Posterior vena cava (tissue), 2 donors: ENCODE results near the gene ASPSCR1. TPM values are rescaled to one million over a fixed set of nuclear protein-coding genes. Genes with fewer than 3 reads are reported as not detected.
"Not testable (repeated sequence)": the region's sequence is repeated elsewhere in the genome, so short reads cannot be mapped to it uniquely, and the experiment has no call there.

Source experiments
- DNase-seq: peaks from one replicate; pipeline ENCODE4 v3.0.0-alpha.2; 2020; ENCODE audit warnings: low spot score
- intact Hi-C, 2 donors: fragments of 100-400 bp; cut with DNase I; formaldehyde crosslinking; loops; one replicate each; pipeline versions ENCODE4 v1.14.1 to v1.14.2; 2022 to 2023
- total RNA-seq, 2 donors: library from RNA; stranded (reverse); fragmentation: NEBNext Ultra II Directional; extraction: Animal tissue kit (Norgen Biotek cat#: 25700); gene quantifications; one replicate each; pipeline ENCODE4 v1.2.1, GENCODE V29; 2021
- donor health status: DM: yes; HTN: yes; CAD: no.
- donor health status: DM: yes; HTN: yes; CAD: no.

ASPSCR1 gene
- total RNA-seq, 2 donors from 2014 or later = 19.6 to 25.2 TPM

DNA sequence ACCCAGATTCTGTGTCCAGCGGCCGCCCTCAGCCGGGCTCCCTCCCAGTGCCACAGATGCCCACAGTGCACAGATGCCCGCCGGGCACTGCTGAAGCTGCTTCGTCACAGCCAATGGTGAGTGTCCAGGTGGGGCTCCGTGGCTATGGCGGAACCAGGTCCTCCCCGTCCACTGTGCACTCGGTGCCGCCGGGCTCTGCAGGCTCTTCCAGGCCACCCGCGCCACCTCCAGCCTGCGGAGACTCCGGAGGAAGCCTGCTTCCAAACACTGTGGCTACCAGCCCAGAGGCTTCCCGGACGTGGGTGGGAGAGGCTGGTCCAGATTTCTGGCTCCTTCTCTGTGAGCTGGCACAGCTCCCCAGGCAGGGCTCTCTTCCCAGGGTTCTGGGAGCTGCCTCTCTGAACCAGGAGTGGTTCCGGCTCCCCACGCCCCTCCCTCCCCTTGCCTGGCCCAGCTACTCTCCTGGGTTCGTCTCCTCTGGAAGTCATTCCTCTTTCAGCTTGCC lies 37.5 kb upstream of the ASPSCR1 start:
- peak; percentile 93 for DNase-seq

DNA sequence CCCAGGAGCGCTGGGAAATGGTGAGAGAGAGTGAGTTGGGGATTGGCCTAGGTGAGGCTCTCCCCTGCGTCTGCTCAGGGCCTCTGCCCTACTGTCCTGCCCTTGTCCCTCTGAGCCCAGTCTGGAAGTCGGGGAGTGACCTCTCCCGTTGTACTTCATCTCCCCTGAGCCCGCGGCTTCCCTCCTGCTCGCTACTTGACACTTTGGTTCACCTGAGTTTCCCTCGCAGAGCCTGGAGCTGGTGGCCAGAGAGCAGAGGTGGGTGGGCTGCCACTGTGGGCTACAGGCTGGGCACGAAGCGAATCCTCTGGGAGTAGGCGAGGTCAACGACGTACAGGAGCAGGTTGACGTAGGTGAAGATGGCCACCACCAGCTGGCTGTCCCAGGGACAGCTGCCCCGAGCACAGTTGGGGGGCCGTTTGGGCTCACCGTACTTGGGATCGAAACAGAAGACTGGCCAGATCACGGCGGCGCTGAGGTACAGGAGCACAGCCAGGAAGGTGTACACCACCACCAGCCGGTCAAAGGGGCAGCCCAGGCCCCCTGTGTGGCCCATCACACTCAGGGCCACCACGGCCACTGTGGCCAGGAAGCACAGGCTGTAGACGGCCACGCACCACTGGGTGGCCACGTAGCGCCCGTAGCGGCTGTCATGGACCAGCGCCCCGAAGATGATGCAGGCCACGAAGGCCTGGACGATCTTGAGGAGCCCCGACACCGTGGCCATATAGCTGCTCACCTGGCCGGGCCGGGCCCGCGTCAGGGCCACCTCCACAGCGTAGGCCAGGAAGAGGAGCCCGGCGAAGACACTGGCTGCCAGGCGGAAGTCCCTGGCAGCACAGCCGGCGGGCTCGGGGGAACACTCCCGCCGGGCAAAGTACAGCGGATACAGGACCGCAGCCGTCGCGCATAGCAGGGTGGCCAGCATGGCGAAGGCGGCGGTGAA lies 36.6 kb upstream of the ASPSCR1 start:
- DNase-seq = no peak
- intact Hi-C loops = no loop called here

More for the DNA sequence above, 37.5 kb upstream of the ASPSCR1 start:
- intact Hi-C loops = no loop called here

DNA sequence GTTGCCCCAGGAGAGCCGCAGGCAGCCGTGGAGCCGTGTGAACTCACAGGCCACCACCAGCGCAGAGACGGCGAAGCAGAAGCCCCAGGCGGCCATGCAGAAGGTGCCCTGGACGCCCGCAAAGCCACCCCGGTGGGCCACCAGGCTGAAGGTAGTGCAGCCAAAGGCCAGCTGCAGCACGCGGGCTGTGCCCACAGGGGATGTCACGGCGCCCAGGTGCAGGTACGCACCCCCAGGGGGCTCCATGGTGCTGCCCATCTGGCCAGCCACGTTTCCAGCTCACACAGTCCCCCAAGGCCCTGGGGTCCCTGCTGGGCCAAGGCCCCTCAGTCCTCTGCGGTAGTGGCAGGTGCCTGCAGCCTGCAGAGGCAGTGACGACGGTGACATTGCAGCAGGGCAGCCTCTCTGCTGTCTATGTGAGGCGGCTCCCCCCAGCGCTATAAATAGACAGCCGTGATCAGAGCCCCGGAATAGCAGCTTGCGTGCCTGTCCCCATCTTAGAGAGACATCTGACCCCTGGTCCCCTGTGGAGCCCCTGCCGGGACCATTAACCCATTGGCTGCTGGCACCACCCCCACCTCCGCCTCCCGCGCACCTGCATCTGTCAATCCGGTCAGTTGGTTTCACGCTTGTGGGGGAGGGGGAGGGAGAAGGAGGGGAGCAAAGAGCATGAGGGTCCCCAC lies 35.8 kb upstream of the ASPSCR1 start:
- no peak for DNase-seq
- intact Hi-C loops = no loop called here

DNA sequence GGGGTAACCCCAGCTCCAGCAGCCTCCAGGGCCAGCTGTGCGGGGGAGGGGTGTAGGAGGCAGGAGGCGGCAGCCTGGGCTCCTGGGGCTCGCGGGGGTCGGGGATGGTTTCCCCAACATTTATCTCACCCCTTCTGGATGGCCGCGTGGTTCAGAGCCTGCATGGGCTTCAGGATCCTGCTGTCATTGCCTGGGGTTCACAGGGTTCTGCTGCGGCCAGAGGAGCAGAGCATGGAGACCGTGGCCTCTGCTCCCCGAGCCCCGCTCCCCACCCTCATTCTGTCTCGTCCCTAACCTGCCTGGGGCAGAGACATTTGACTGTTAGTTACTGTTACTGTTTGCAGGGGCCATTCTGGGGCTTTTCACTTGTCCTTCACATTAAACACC lies 35.3 kb upstream of the ASPSCR1 start:
- DNase-seq = no peak
- intact Hi-C loops = no loop called here

DNA sequence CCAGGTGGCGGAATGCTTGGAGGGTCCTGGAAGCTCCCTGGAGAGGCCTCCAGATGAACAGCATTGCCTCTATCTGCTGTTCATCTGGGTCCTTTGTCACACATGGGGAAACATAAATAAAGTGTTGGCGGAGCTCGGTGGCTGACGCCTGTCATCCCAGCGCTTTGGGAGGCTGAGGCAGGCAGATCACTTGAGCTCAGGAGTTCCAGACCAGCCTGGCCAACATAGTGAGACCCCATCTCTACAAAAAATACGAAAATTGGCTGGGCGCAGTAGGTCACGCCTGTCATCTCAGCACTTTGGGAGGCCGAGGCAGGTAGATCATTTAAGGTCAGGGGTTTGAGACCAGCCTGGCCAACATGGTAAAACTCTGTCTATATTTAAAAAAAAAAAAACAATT lies 32.6 kb upstream of the ASPSCR1 start:
- no peak for DNase-seq
- intact Hi-C loops = no loop called here

DNA sequence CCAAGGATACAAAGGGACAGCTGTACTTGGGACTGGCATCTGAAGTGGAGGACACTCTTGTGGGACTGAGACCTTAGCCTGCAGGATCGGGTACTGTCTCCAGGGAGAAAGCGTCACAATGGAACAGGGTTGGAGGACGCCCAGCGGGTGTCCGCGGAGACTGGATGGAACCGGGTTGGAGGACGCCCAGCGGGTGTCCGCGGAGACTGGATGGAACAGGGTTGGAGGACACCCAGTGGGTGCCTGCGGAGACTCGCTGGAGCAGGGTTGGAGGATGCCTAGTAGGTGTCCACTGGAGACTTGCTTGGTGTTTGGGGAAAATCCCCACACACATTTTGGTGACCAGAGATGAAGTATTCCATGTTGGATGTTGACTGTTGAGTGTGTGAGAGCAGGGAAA lies 30.2 kb upstream of the ASPSCR1 start, which contains the start of gene MYADML2:
Gene MYADML2 (minus strand): TSS at position 45 of the 400 bp plus-strand sequence. CDS start 5,492 bp downstream, outside the sequence.
- intact Hi-C loops = no loop called here
- no peak for DNase-seq

DNA sequence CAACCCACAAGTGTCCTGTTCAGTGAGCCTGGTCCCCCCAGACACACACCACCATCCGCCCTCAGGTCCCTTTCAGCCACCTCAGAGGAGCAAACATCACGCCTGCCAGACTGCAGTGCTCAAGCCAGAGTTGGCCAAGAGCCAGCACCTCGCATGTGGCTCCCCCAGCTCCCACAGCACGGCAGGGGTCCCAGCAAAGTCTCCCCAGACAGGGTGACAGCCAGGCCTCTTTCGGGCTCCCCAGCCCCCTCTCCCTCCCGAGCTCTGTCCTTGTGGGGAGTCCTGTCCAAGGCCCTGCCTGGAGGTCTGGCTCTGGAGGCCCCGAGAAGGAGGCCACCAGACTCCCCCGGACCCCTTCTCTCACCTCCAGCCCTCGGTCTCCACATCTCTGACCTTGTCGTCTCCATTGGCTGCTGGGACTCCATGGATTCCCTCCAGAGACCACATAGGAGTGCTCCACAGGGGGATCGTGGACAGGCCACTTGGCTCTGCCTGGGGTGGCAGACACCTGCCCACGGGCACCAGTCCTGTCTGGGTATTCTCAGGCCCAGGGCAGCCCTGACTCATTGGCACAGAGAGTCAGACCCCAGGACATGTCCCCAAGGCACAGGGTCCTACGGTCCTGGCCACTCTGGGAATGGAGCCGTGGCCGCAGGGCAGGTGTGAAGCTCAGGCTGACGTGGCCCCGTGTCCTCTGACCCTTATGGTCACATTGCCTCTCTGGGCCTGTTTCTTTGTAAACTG lies 28.6 kb upstream of the ASPSCR1 start:
- intact Hi-C loops = no loop called here
- DNase-seq = no peak

DNA sequence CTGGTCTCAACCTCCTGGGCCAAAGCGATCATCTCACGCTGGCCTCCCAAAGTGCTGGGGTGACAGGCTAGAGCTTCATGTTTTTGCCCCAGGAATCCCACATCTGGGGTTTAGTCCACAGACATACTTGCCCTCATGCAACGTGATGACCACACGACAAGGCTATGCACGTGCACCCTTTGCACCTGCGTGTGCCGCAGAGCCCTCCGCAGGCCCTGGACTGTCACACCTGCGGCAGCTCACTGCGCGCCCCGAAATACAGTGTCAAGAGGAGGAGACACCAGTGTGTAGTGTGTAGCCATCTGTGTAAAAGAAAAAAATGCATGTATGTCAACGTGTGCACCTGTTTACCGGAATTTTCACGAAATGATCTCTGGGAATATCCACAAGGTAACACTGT lies 26.9 kb upstream of the ASPSCR1 start:
- intact Hi-C loops = no loop called here
- no peak for DNase-seq

DNA sequence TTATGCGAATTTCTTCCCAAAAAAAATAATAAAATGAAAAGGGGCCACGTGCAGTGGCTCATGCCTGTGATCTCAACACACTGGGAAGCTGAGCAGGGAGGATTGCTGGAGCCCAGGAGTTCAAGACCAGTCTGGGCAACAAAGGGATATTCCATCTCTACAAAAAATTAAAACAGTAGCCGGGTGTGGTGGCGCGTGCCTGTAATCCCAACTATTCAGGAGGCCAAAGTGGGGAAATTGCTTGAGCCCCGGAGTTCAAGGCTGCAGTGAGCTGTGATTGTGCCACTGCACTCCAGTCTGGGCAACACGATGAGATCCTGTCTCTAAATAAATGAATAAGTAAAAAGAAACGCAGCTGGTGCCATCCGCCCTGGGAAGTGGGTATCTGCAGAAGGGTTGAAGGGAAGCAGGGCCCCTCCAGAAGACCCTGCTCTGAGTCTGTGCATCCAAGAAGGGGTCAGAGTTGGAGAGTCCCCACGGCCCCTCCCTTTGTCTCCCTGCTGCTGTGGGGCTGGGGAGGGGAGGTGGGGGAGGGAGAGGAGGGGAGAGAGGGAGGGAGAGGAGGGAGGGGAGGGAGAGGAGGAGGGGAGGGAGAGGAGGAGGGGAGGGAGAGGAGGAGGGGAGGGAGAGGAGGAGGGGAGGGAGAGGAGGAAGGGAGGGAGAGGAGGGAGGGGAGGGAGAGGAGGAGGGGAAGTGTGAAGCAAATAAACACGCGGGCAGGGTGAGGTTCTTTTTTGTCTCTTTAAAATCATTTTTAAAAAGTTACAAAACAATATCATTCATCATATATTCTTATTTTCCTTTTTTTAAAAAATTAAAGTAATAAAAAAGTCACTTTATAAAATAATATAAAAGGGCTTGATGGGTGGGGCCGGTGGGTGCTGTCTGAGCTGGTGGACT lies 25.4 kb upstream of the ASPSCR1 start:
- intact Hi-C loops = no loop called here

DNA sequence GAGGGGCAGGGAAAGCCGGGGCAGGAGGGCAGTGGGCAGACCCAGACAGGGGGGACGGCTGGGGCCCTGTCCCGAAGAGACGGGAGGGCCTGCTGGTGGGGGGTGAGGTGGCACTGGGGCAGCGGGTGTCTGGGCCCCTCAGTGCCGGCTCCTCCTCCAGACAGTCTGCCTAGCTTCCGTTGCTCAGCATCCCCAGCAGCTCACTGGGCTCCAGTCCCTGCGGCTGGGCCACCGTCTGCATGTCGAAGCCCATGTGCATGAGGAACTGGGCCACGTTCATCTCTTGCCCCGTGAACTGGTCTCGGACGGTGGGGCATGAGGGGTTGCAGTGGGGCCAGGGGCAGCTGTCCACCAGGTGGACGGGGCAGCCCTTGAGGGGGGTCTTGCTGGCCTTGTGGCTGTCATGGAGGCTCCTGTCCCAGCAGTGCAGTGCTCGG lies 24.6 kb upstream of the ASPSCR1 start:
- intact Hi-C loops = no loop called here
- DNase-seq = no peak

More for the DNA sequence above, 25.4 kb upstream of the ASPSCR1 start:
- DNase-seq = no peak

DNA sequence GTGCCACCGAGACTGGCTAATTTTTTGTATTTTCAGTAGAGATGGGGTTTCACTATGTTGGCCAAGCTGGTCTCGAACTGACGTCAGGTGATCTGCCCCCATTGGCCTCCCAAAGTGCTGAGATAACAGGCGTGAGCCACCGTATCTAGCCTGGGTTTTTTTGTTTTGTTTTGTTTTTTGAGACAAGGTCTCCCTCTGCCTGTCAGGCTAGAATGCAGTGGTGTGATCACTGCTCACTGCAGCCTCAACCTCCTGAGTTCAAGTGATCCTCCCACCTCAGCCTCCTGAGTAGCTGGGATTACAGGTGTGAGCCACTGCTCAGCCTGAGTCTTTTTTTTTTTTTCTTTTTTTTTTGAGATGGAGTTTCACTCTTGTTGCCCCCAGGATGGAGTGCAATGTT lies 24.0 kb upstream of the ASPSCR1 start:
- DNase-seq, intact Hi-C loops: not testable (repeated sequence)

DNA sequence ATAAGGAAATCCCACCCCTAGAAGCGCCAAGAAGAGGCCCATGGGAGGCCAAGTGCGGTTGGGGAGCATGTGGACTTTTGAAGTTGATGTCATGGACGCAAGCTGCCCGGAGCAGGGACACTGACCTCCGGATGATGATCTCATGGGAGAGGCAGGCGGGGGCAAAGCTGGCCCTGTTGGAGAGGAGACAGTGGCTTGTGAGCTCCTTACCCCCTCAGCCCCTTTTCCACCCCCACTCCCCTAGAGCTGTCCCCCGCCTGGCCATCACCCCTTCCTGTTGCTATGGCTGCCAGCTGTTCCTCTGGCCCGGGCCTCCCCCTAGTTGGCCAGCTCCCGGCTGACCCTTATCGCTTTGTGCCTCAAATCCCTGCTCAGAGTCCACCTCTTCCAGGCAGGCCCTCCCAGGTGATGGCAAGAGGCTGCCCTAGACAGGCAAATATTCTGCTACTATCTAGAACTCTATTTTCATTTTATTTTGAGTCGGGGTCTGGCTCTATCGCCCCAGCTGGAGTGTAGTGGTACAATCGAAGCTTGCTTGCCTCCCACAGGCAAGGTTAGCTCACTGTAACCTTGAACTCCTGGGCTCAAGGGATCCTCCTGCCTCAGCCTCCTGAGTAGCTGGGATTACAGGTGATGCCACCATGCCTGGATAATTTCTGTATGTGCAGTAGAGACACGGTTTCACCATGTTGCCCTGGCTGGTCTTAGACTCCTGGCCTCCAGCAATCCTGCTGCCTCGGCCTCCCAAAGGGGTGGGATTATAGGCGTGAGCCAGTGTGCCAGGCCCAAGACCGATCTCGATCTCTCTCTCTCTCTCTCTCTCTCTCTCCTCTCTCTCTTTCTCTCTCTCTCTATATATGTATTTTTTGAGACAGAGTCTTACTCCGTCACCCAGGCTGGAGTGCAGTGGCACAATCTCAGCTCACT lies 23.0 kb upstream of the ASPSCR1 start:
- DNase-seq = no peak
- intact Hi-C loops = loop anchor here (5.0 kb wide), 1 partner anchor 198 kb away; no protein-coding TSS in a partner anchor

DNA sequence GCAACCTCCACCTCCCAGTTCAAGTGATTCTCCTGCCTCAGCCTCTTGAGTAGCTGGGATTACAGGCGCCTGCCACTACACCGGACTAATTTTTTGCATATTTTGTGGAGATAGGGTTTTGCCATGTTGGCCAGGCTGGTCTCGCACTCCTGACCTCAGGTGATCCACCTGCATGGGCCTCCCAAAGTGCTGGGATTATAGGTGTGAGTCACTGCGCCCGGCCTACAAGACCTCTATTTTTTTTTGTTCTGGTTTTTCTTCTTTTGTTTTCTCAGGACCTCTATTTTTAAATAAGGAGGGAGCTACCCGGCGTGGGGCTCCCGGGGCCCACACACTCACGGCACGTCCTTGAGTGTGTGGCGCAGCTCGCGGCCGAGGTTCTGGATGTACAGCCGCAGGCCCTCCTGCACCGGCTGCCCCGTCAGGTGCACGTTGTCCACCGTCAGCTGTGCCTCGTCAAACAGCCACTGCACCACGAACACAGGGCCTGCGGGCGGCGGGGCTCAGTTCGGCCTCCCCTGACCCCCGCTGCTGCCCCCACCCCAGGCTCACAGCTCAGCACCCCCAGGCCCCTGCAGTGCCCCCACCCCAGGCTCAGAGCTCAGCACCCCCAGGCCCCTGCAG lies 22.3 kb upstream of the ASPSCR1 start:
- intact Hi-C loops = loop anchor here (5.0 kb wide), 1 partner anchor 197 kb away; no protein-coding TSS in a partner anchor
- DNase-seq = no peak

DNA sequence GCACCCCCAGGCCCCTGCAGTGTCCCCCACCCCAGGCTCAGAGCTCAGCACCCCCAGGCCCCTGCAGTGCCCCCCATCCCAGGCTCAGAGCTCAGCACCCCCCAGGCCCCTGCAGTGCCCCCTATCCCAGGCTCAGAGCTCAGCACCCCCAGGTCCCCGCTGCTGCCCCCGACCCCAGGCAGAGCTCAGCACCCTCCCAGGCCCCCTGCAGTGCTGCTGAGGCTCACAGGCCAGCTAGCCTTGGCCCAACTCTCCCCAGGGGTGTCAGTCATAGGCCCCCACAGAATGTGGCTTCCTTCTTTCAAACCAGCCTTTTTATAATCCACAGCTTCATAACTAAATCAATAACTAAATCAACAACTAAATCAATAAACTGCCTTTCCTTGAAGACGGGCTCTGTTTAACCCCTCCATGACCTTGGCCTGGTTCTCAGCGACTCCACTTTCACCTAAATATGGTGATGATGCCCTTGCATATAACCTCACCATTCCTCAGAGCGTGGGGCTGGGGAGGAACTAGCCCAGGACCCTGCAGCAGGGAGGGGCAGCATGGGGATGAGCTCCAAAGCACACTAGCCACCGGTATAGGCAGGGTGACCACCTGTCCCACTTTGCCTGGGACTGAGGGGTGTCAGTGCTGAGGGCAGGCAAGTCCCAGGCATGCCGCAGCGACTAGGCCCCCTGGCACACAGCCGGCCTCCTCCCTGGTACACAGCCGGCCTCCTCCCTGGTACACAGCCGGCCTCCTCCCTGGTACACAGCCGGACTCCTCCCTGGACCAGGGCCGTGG lies 21.5 kb upstream of the ASPSCR1 start:
- intact Hi-C loops = loop anchor here (5.0 kb wide), 1 partner anchor 196 kb away; no protein-coding TSS in a partner anchor
- DNase-seq = no peak

DNA sequence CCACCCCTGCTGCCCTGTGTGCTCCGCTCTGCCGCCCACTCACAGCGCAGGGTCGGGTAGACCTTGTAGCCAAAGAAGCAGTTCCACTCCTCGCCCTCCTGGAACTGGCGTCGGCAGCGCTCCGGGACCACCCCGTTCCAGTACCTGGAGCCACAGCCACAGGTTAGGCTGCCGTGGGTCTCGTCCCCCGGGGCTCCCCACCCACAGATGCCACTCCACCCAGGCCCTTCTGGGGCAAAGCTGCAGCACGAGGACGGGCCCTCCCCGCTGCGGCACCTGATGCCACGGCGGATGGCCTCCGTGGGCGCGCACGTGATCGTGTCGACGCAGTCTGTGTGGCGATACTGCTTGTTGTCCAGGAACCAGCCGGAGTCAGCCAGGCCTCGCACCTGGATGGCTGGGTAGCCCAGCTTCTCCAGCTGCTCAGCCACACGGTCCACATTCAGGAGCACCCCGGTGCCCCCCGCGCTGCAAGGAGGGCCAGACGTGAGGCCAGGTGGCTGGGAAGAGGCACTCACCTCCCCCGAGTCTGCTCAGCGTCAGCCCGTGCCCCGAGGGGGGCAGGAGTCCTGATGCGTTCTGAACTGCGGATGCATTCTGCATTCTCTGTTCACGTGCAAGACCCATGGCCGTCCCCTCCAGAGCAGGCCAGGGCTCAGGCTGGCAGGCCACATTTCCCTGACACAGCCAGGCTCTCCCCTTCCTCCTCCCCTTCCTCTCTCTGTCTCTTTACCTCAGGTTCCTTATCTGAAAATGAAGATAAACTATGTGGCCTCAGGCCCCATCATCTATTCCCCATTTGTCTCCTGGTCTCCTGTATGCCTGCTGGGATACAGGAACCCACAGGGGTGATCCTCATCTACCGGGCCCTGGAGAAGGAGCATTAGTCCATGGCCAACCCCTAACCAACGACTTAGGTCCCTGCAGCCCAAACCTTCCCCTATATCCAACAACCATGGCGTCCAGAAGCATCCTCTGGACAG lies 20.5 kb upstream of the ASPSCR1 start:
- DNase-seq = no peak
- intact Hi-C loops = loop anchor here (5.0 kb wide), 1 partner anchor 195 kb away; no protein-coding TSS in a partner anchor
